Measurements from ENCODE around the gene UCK1.

UCK1 gene

GRCh38 chr9:131575946-131576853 is 45.1 kb upstream of the UCK1 start:
- no peaks in the 10 kb centered on the region for H3F3A ChIP-seq (ENCODE audit: low read depth)
- no peaks in the 10 kb centered on the region for H3K9me3 ChIP-seq (ENCODE audit: insufficient read depth, low read depth, low read length)
- no peaks in the 10 kb centered on the region for H3K27me3 ChIP-seq (ENCODE audit: insufficient read depth, low read length, poor library complexity, severe bottlenecking)
- no peak overlapping the region for H2AFZ ChIP-seq (ENCODE audit: low read length)
- no peaks in the 10 kb centered on the region for H4K20me1 ChIP-seq (ENCODE audit: insufficient read depth, low read length, poor library complexity, severe bottlenecking)
- peaks cover 21% of the 10 kb centered on the region; the same call in 1 of the 2 replicates for H3K36me3 ChIP-seq (ENCODE audit: insufficient read depth, low read length)
- no peaks in the 10 kb centered on the region for H3K79me2 ChIP-seq (ENCODE audit: insufficient read depth, low read length)
- no peaks in the 10 kb centered on the region for H3K4me1 ChIP-seq (ENCODE audit: insufficient read depth, low read length, poor library complexity, severe bottlenecking)
- H3K9me2 ChIP-seq (replicated peaks; ENCODE audit: low read depth, low read length), result no peaks in the 10 kb centered on the region
- H3K4me3 ChIP-seq (ENCODE audit: low read length, poor library complexity, severe bottlenecking), result no peak overlapping the region
- H3K9ac ChIP-seq (ENCODE audit: low read depth, low read length, poor library complexity, severe bottlenecking), result no peak overlapping the region
- no peak overlapping the region for H3K4me2 ChIP-seq (ENCODE audit: low read depth, low read length, poor library complexity, severe bottlenecking)
- no peak for TF ChIP-seq EZH2phosphoT487 (IDR thresholded peaks at IDR 0.05; ENCODE audit: borderline replicate concordance)
- no peak for TF ChIP-seq CTCF (conservative IDR thresholded peaks at IDR 0.05; ENCODE audit: low read length)

GRCh38 chr9:131574730-131575640 is 43.9 kb upstream of the UCK1 start:
- Histone ChIP-seq H3K27me3 (ENCODE audit: insufficient read depth, low read length, poor library complexity, severe bottlenecking) (no peaks in the 10 kb centered on the region), H2AFZ (ENCODE audit: low read length) (no peak overlapping the region), H3K4me2 (ENCODE audit: low read depth, low read length, poor library complexity, severe bottlenecking) (no peak overlapping the region), H3K9ac (ENCODE audit: low read depth, low read length, poor library complexity, severe bottlenecking) (no peak overlapping the region), H3F3A (ENCODE audit: low read depth) (no peaks in the 10 kb centered on the region), H3K9me2 (replicated peaks; ENCODE audit: low read depth, low read length) (no peaks in the 10 kb centered on the region), H4K20me1 (ENCODE audit: insufficient read depth, low read length, poor library complexity, severe bottlenecking) (no peaks in the 10 kb centered on the region), H3K36me3 (ENCODE audit: insufficient read depth, low read length) (peaks cover 14% of the 10 kb centered on the region; the same call in 1 of the 2 replicates), H3K4me1 (ENCODE audit: insufficient read depth, low read length, poor library complexity, severe bottlenecking) (no peaks in the 10 kb centered on the region), H3K4me3 (ENCODE audit: low read length, poor library complexity, severe bottlenecking) (no peak overlapping the region), H3K79me2 (ENCODE audit: insufficient read depth, low read length) (no peaks in the 10 kb centered on the region), H3K9me3 (ENCODE audit: insufficient read depth, low read depth, low read length) (no peaks in the 10 kb centered on the region)
- TF ChIP-seq EZH2phosphoT487 (IDR thresholded peaks at IDR 0.05; ENCODE audit: borderline replicate concordance) (no peak), CTCF (conservative IDR thresholded peaks at IDR 0.05; ENCODE audit: low read length) (no peak)

GRCh38 chr9:131567910-131568309 is 36.8 kb upstream of the UCK1 start:
- H3F3A ChIP-seq (ENCODE audit: low read depth), result no peaks in the 10 kb centered on the region
- no peak for TF ChIP-seq CTCF (conservative IDR thresholded peaks at IDR 0.05; ENCODE audit: low read length)
- no peak for TF ChIP-seq EZH2phosphoT487 (IDR thresholded peaks at IDR 0.05; ENCODE audit: borderline replicate concordance)

More at GRCh38 chr9:131567910-131568309, 36.8 kb upstream of the UCK1 start:
- Histone ChIP-seq H3K27me3 (ENCODE audit: insufficient read depth, low read length, poor library complexity, severe bottlenecking) (no peaks in the 10 kb centered on the region), H3K9ac (ENCODE audit: low read depth, low read length, poor library complexity, severe bottlenecking) (no peak overlapping the region), H3K4me3 (ENCODE audit: low read length, poor library complexity, severe bottlenecking) (no peak overlapping the region), H3K36me3 (ENCODE audit: insufficient read depth, low read length) (no peaks in the 10 kb centered on the region), H3K9me3 (ENCODE audit: insufficient read depth, low read depth, low read length) (no peaks in the 10 kb centered on the region), H3K4me2 (ENCODE audit: low read depth, low read length, poor library complexity, severe bottlenecking) (no peak overlapping the region), H3K79me2 (ENCODE audit: insufficient read depth, low read length) (no peaks in the 10 kb centered on the region), H3K9me2 (replicated peaks; ENCODE audit: low read depth, low read length) (no peaks in the 10 kb centered on the region), H3K4me1 (ENCODE audit: insufficient read depth, low read length, poor library complexity, severe bottlenecking) (no peaks in the 10 kb centered on the region), H4K20me1 (ENCODE audit: insufficient read depth, low read length, poor library complexity, severe bottlenecking) (no peaks in the 10 kb centered on the region), H2AFZ (ENCODE audit: low read length) (no peak overlapping the region)
